ENCODE measurements around the gene MFAP3L. TPM values are rescaled to one million over a fixed set of nuclear protein-coding genes. Genes with fewer than 3 reads are reported as not detected.

MFAP3L gene
- total and polyA plus RNA-seq, 2 donors from 2014 or later = 18.4 to 35.1 TPM

DNA sequence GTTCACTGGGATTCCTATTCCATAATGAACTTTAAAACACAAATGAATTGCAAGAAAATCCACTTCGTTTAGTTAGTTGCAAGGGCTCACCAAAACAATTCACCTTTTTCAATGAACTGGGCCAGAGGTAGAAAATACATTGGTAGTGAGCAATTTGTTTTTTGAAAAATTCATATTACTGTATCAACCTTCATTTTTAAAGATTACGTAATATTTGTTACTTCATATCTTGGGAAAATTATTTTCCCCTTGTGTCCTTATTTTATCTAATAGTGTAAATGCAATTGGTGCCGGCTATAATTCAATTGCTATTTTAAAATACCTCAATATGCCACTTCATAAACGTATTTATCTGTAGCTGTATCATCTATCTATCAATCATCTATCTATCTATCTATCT lies 41.5 kb downstream of the MFAP3L start:
- H3K27ac ChIP-seq (ENCODE audit: low read depth in 2 of 2, low read length in 2 of 2) = no peak overlapping the region
- no peaks in the 10 kb centered on the region for H3K27me3 ChIP-seq (ENCODE audit: control insufficient read depth, insufficient read depth, low read length)
- H3K4me3 ChIP-seq (ENCODE audit: low read length in 3 of 3) = no peak overlapping the region
- TF ChIP-seq, protein P1, sequence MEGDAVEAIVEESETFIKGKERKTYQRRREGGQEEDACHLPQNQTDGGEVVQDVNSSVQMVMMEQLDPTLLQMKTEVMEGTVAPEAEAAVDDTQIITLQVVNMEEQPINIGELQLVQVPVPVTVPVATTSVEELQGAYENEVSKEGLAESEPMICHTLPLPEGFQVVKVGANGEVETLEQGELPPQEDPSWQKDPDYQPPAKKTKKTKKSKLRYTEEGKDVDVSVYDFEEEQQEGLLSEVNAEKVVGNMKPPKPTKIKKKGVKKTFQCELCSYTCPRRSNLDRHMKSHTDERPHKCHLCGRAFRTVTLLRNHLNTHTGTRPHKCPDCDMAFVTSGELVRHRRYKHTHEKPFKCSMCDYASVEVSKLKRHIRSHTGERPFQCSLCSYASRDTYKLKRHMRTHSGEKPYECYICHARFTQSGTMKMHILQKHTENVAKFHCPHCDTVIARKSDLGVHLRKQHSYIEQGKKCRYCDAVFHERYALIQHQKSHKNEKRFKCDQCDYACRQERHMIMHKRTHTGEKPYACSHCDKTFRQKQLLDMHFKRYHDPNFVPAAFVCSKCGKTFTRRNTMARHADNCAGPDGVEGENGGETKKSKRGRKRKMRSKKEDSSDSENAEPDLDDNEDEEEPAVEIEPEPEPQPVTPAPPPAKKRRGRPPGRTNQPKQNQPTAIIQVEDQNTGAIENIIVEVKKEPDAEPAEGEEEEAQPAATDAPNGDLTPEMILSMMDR (IDR thresholded peaks at IDR 0.05; ENCODE audit: borderline replicate concordance, extremely low read depth, insufficient read depth) = no peak
- intact Hi-C loops (cut with DNase I) = no loop called here
- peaks cover 0 to 8% (median 0%) of the 10 kb centered on the region in 3 donors for H3K4me1 ChIP-seq (ENCODE audit: control insufficient read depth in 2 of 3, insufficient read depth in 2 of 3, low read depth in 1 of 3, low read length in 3 of 3)
- H3K36me3 ChIP-seq (ENCODE audit: control insufficient read depth in 2 of 3, insufficient read depth in 3 of 3, low read length in 3 of 3) = no peaks in the 10 kb centered on the region
- FAIRE-seq = no peak
- H3K9ac ChIP-seq (ENCODE audit: low read length in 3 of 3) = no peak overlapping the region
- H3K9me3 ChIP-seq (ENCODE audit: control insufficient read depth in 2 of 3, insufficient read depth in 1 of 3, low read length in 3 of 3) = no peaks in the 10 kb centered on the region
- no peak for DNase-seq

GRCh38 chr4:169984173-169984572 lies 42.0 kb downstream of the MFAP3L start:
- DNase-seq = no peak
- TF ChIP-seq, protein P1 (IDR thresholded peaks at IDR 0.05; ENCODE audit: borderline replicate concordance, extremely low read depth, insufficient read depth) = no peak
- no peak overlapping the region for H3K27ac ChIP-seq (ENCODE audit: low read depth in 2 of 2, low read length in 2 of 2)
- no peak for FAIRE-seq
- H3K27me3 ChIP-seq (ENCODE audit: control insufficient read depth, insufficient read depth, low read length) = no peaks in the 10 kb centered on the region
- no peak overlapping the region for H3K9ac ChIP-seq (ENCODE audit: low read length in 3 of 3)
- H3K4me3 ChIP-seq (ENCODE audit: low read length in 3 of 3) = no peak overlapping the region
- intact Hi-C loops (cut with DNase I) = no loop called here
- no peaks in the 10 kb centered on the region for H3K36me3 ChIP-seq (ENCODE audit: control insufficient read depth in 2 of 3, insufficient read depth in 3 of 3, low read length in 3 of 3)
- H3K4me1 ChIP-seq (ENCODE audit: control insufficient read depth in 2 of 3, insufficient read depth in 2 of 3, low read depth in 1 of 3, low read length in 3 of 3) = peaks cover 0 to 8% (median 0%) of the 10 kb centered on the region in 3 donors
- H3K9me3 ChIP-seq (ENCODE audit: control insufficient read depth in 2 of 3, insufficient read depth in 1 of 3, low read length in 3 of 3) = no peaks in the 10 kb centered on the region

- intact Hi-C loops (cut with DNase I) = no loop called here
- Histone ChIP-seq H3K9me3 (ENCODE audit: control insufficient read depth in 2 of 3, insufficient read depth in 1 of 3, low read length in 3 of 3) (no peaks in the 10 kb centered on the region), H3K27me3 (ENCODE audit: control insufficient read depth, insufficient read depth, low read length) (no peaks in the 10 kb centered on the region), H3K36me3 (ENCODE audit: control insufficient read depth in 2 of 3, insufficient read depth in 3 of 3, low read length in 3 of 3) (no peaks in the 10 kb centered on the region), H3K9ac (ENCODE audit: low read length in 3 of 3) (no peak overlapping the region), H3K4me3 (ENCODE audit: low read length in 3 of 3) (no peak overlapping the region), H3K27ac (ENCODE audit: low read depth in 2 of 2, low read length in 2 of 2) (no peak overlapping the region), H3K4me1 (ENCODE audit: control insufficient read depth in 2 of 3, insufficient read depth in 2 of 3, low read depth in 1 of 3, low read length in 3 of 3) (peaks cover 0 to 8% (median 7%) of the 10 kb centered on the region in 3 donors)
- TF ChIP-seq, protein P1 (IDR thresholded peaks at IDR 0.05; ENCODE audit: borderline replicate concordance, extremely low read depth, insufficient read depth) = no peak
- FAIRE-seq (no peak), DNase-seq (no peak)
These were observed 49.2 kb downstream of the MFAP3L start for GRCh38 chr4:169976951-169977350.
